Liver (tissue), 5 donors: Measurements from ENCODE around the gene SHC1. TPM values are rescaled to one million over a fixed set of nuclear protein-coding genes. Genes with fewer than 3 reads are reported as not detected.

Experiments used
- polyA plus RNA-seq, 2 donors: library from polyadenylated mRNA; stranded (reverse) in 1 of 2; unstranded in 1 of 2; fragments of 200-250 nt in 1 of 2; fragments of >200 nt in 1 of 2; fragmentation: Nextera tagmentation in 1 of 2; extraction: Ambion mirVana in 1 of 2; gene quantifications; one replicate each; pipeline versions ENCODE4 v1.2.1 to v1.2.3, GENCODE V29; 2013 to 2015
- small RNA-seq: library from RNA; depleted of rRNA; stranded (forward); fragments of <200 nt; gene quantifications from one replicate; pipeline ENCODE3, GENCODE V24; 2014
- total RNA-seq, 2 donors: library from RNA; depleted of rRNA; stranded (reverse); fragments of >200 nt; gene quantifications; one replicate each; pipeline ENCODE4 v1.2.3, GENCODE V29; 2014
- donor health status: healthy.
- donor health status: healthy.
- donor health status: healthy.

SHC1 gene
- total and polyA plus RNA-seq, 4 donors = 27.2 to 65.5 (median 58.0) TPM

Small RNA genes within 50 kb of the gene (small RNA-seq; reads per million reads assigned to genes)
- gene MIR4258 (not detected), gene RF00017 (not detected)

Other genes starting within 250 kb of the SHC1 start
- gene KCNN3, start 100.5 kb downstream of the SHC1 start, total RNA-seq = under 1 TPM; 0.14 to 0.17 TPM
- under 1 TPM; 0.09 to 0.68 TPM for gene KCNN3, start 100.5 kb downstream of the SHC1 start, polyA plus RNA-seq
- gene PMVK, start 34.0 kb downstream of the SHC1 start, total RNA-seq = 10 to 100 TPM in 1 of 2 donors, 1 to 10 TPM in 1; 9.7 to 14.6 TPM
- 10 to 100 TPM; 22.6 to 37.3 TPM for gene PMVK, start 34.0 kb downstream of the SHC1 start, polyA plus RNA-seq
- 10 to 100 TPM; 24.6 to 42.8 TPM for gene PBXIP1, start 14.6 kb downstream of the SHC1 start, total RNA-seq
- 10 to 100 TPM in 1 of 2 donors, 1 to 10 TPM in 1; 3.8 to 16.4 TPM for gene PBXIP1, start 14.6 kb downstream of the SHC1 start, polyA plus RNA-seq
- 1 to 10 TPM; 6.5 to 7.4 TPM for gene PYGO2, start 9.0 kb downstream of the SHC1 start, total RNA-seq
- gene PYGO2, start 9.0 kb downstream of the SHC1 start, polyA plus RNA-seq = 1 to 10 TPM; 5.0 to 8.2 TPM
- gene CKS1B, start 3.9 kb upstream of the SHC1 start, total RNA-seq = 10 to 100 TPM; 32.4 to 54.4 TPM
- gene CKS1B, start 3.9 kb upstream of the SHC1 start, polyA plus RNA-seq = 10 to 100 TPM; 34.3 to 57.9 TPM
- 10 to 100 TPM; 10.4 to 20.2 TPM for gene FLAD1, start 12.6 kb upstream of the SHC1 start, total RNA-seq
- 10 to 100 TPM; 24.7 to 31.6 TPM for gene FLAD1, start 12.6 kb upstream of the SHC1 start, polyA plus RNA-seq
- under 1 TPM in 1 of 2 donors, not detected in 1; 0.42 TPM for gene LENEP, start 22.8 kb upstream of the SHC1 start, total RNA-seq
- gene LENEP, start 22.8 kb upstream of the SHC1 start, polyA plus RNA-seq = not detected
- gene ZBTB7B, start 32.1 kb upstream of the SHC1 start, total RNA-seq = 10 to 100 TPM; 10.3 to 50.2 TPM
- 10 to 100 TPM in 1 of 2 donors, 1 to 10 TPM in 1; 7.0 to 31.9 TPM for gene ZBTB7B, start 32.1 kb upstream of the SHC1 start, polyA plus RNA-seq
- under 1 TPM in 1 of 2 donors, not detected in 1; 0.25 TPM for gene DCST2, start 63.0 kb upstream of the SHC1 start, total RNA-seq
- under 1 TPM; 0.27 to 0.53 TPM for gene DCST2, start 63.0 kb upstream of the SHC1 start, polyA plus RNA-seq
- not detected for gene DCST1, start 63.1 kb upstream of the SHC1 start, total RNA-seq
- not detected for gene DCST1, start 63.1 kb upstream of the SHC1 start, polyA plus RNA-seq
- 10 to 100 TPM; 10.8 to 26.8 TPM for gene ADAM15, start 80.6 kb upstream of the SHC1 start, total RNA-seq
- 10 to 100 TPM; 16.0 to 19.0 TPM for gene ADAM15, start 80.6 kb upstream of the SHC1 start, polyA plus RNA-seq
- 1 to 10 TPM; 1.8 to 2.9 TPM for gene EFNA4, start 93.0 kb upstream of the SHC1 start, total RNA-seq
- gene EFNA4, start 93.0 kb upstream of the SHC1 start, polyA plus RNA-seq = 1 to 10 TPM; 3.6 to 4.7 TPM
- under 1 TPM; 0.47 to 0.75 TPM for gene EFNA3, start 108.1 kb upstream of the SHC1 start, total RNA-seq
- gene EFNA3, start 108.1 kb upstream of the SHC1 start, polyA plus RNA-seq = 1 to 10 TPM; 1.4 to 3.7 TPM
- gene EFNA1, start 157.1 kb upstream of the SHC1 start, total RNA-seq = 100 to 1,000 TPM in 1 of 2 donors, 10 to 100 TPM in 1; 58.6 to 180 TPM
- 100 to 1,000 TPM; 177 to 236 TPM for gene EFNA1, start 157.1 kb upstream of the SHC1 start, polyA plus RNA-seq
- 10 to 100 TPM; 12.7 to 23.3 TPM for gene SLC50A1, start 165.1 kb upstream of the SHC1 start, total RNA-seq
- gene SLC50A1, start 165.1 kb upstream of the SHC1 start, polyA plus RNA-seq = 10 to 100 TPM; 17.3 to 19.1 TPM
- gene DPM3, start 169.8 kb upstream of the SHC1 start, total RNA-seq = 10 to 100 TPM; 27.3 to 62.4 TPM
- gene DPM3, start 169.8 kb upstream of the SHC1 start, polyA plus RNA-seq = 100 to 1,000 TPM in 1 of 2 donors, 10 to 100 TPM in 1; 75.8 to 134 TPM
- gene KRTCAP2, start 202.6 kb upstream of the SHC1 start, total RNA-seq = 10 to 100 TPM; 49.8 TPM
- gene KRTCAP2, start 202.6 kb upstream of the SHC1 start, polyA plus RNA-seq = 100 to 1,000 TPM; 150 to 224 TPM
- gene TRIM46, start 203.1 kb upstream of the SHC1 start, total RNA-seq = under 1 TPM; 0.14 to 0.17 TPM
- gene TRIM46, start 203.1 kb upstream of the SHC1 start, polyA plus RNA-seq = under 1 TPM; 0.07 to 0.11 TPM
- gene THBS3, start 237.2 kb upstream of the SHC1 start, total RNA-seq = 1 to 10 TPM; 4.0 to 6.9 TPM
- gene THBS3, start 237.2 kb upstream of the SHC1 start, polyA plus RNA-seq = 1 to 10 TPM; 3.1 to 4.3 TPM
- 10 to 100 TPM; 19.6 to 26.4 TPM for gene MTX1, start 237.9 kb upstream of the SHC1 start, total RNA-seq
- 10 to 100 TPM; 30.5 to 38.4 TPM for gene MTX1, start 237.9 kb upstream of the SHC1 start, polyA plus RNA-seq